A549 (cell line): ENCODE measurements around the gene SLC4A4. TPM values are rescaled to one million over a fixed set of nuclear protein-coding genes. Genes with fewer than 3 reads are reported as not detected.

Experiments
- ATAC-seq, 2 experiments: fragments of 200-7000 bp in 1 of 2; fragments of >200 bp in 1 of 2; cut with Nextera tagmentation in 1 of 2; cut with Tn5 transposase in 1 of 2; 3 replicates each; pipeline versions ENCODE4 v1.8.0 to v1.9.1; 2018 to 2020; ENCODE audit warnings: mild to moderate bottlenecking in 1 of 2, moderate library complexity in 1 of 2
- CTCF ChIA-PET: fragments of 300-600 bp; sonication (Branson Sonifier 250); formaldehyde crosslinking; extraction: SDS; loops from one replicate; lab custom pipeline; 2021; ENCODE audit warnings: antibody characterized with exemption, inconsistent platforms; lab: Yijun Ruan, JAX
- POLR2A ChIA-PET: fragments of 350-600 bp; formaldehyde crosslinking; extraction: SDS; loops from one replicate; lab custom pipeline; 2021; ENCODE audit warnings: antibody characterized with exemption, inconsistent platforms; lab: Yijun Ruan, JAX
- DNase-seq, 2 experiments: peaks; one replicate each; pipeline versions ENCODE4 v3.0.0 to v3.0.0-alpha.2; 2011 to 2016; ENCODE audit warnings: low read depth in 1 of 2, low spot score in 1 of 2
- FAIRE-seq: peaks from 2 replicates; lab custom pipeline; 2011; peaks lifted over from hg19 to GRCh38; lab: Jason Lieb, UNC
- H3K27ac ChIP-seq, 2 experiments: fragments of >200 bp; sonication (Bioruptor Twin); formaldehyde crosslinking; 3 replicates each; pipeline ENCODE4 v1.5.1; 2016 to 2017
- H3K4me1 ChIP-seq: fragments of >200 bp; sonication (Bioruptor Twin); formaldehyde crosslinking; 3 replicates; pipeline ENCODE4 v1.6.1; 2016
- H3K4me2 ChIP-seq: fragments of >200 bp; sonication (Bioruptor Twin); formaldehyde crosslinking; 3 replicates; pipeline ENCODE4 v1.6.1; 2016
- H3K4me3 ChIP-seq: fragments of >200 bp; sonication (Bioruptor Twin); formaldehyde crosslinking; 3 replicates; pipeline ENCODE4 v1.5.1; 2016
- H3K9me3 ChIP-seq: fragments of >200 bp; sonication (Bioruptor Twin); formaldehyde crosslinking; 3 replicates; pipeline ENCODE4 v1.6.1; 2016
- CEBPB ChIP-seq, 2 experiments: fragments of >200 bp in 1 of 2; sonication (Bioruptor Twin) in 1 of 2; formaldehyde crosslinking in 1 of 2; IDR thresholded peaks; 2 replicates each; pipeline ENCODE4 v1.6.1; 2012 to 2016
- CHD2 ChIP-seq: fragments of 150-350 bp; IDR thresholded peaks from 2 replicates; pipeline ENCODE4 v1.6.1; 2014; ENCODE audit warnings: low read length; ENCODE audit not compliant: partially characterized antibody
- FOSL2 ChIP-seq, 2 experiments: fragments of 450-650 bp in 1 of 2; fragments of >200 bp in 1 of 2; sonication (Bioruptor Twin) in 1 of 2; formaldehyde crosslinking; IDR thresholded peaks; 2 replicates each; pipeline versions ENCODE4 v1.5.0 to v1.6.1; 2016 to 2020; ENCODE audit warnings: mild to moderate bottlenecking in 1 of 2, moderate library complexity in 1 of 2
- HDAC2 ChIP-seq: fragments of 200-600 bp; sonication (generic); IDR thresholded peaks from 2 replicates; pipeline ENCODE4 v1.6.1; 2016
- HOXA7 ChIP-seq: fragments of 250-450 bp; sonication (Bioruptor Pico); IDR thresholded peaks from 2 replicates; pipeline ENCODE4 v1.5.0; 2020; ENCODE audit warnings: mild to moderate bottlenecking, moderate library complexity
- HOXB5 ChIP-seq: fragments of 250-450 bp; sonication (Bioruptor Pico); IDR thresholded peaks from 2 replicates; pipeline ENCODE4 v1.5.0; 2020; ENCODE audit warnings: mild to moderate bottlenecking, moderate library complexity
- JUNB ChIP-seq: fragments of >200 bp; sonication (Bioruptor Twin); formaldehyde crosslinking; IDR thresholded peaks from 2 replicates; pipeline ENCODE4 v1.6.1; 2016
- NR3C1 ChIP-seq: fragments of >200 bp; sonication (Bioruptor Twin); formaldehyde crosslinking; IDR thresholded peaks from 3 replicates; pipeline ENCODE4 v1.6.1; 2017
- POLR2AphosphoS2 ChIP-seq: conservative IDR thresholded peaks from 2 replicates; pipeline ENCODE4 v1.6.1; 2012; ENCODE audit warnings: low read length, improper control_type of control experiment, inconsistent platforms
- RARB ChIP-seq: fragments of 250-450 bp; sonication (Bioruptor Pico); IDR thresholded peaks from 2 replicates; pipeline ENCODE4 v1.8.0; 2021; ENCODE audit warnings: mild to moderate bottlenecking, moderate library complexity
- RNF2 ChIP-seq: fragments of 200-600 bp; sonication (generic); IDR thresholded peaks from 2 replicates; pipeline ENCODE4 v1.6.1; 2016; ENCODE audit warnings: low read depth, mild to moderate bottlenecking, antibody characterized with exemption, moderate library complexity, borderline replicate concordance
- SREBF2 ChIP-seq: fragments of 450-650 bp; IDR thresholded peaks from 2 replicates; pipeline ENCODE4 v1.6.1; 2014; ENCODE audit warnings: mild to moderate bottlenecking, moderate library complexity
- TP53 ChIP-seq: fragments of 250-450 bp; sonication (Bioruptor Pico); IDR thresholded peaks from 2 replicates; pipeline ENCODE4 v1.5.0; 2021; ENCODE audit warnings: mild to moderate bottlenecking, moderate library complexity
- ZFP36 ChIP-seq: fragments of 450-650 bp; IDR thresholded peaks from 2 replicates; pipeline ENCODE4 v1.6.1; 2014; ENCODE audit warnings: borderline replicate concordance; ENCODE audit not compliant: partially characterized antibody
- ZNF302 ChIP-seq: fragments of 250-450 bp; sonication (Bioruptor Pico); IDR thresholded peaks from 2 replicates; pipeline ENCODE4 v1.9.0; 2021; ENCODE audit warnings: inconsistent platforms, mild to moderate bottlenecking, moderate library complexity
- WGBS: methylation state at CpG from one replicate; pipeline ENCODE4 v1.1.6; 2017; ENCODE audit errors: missing lambda C conversion rate; 5-methylcytosine and 5-hydroxymethylcytosine counted together
- polyA plus RNA-seq, 4 experiments: library from polyadenylated mRNA; depleted of rRNA in 3 of 4; stranded (reverse); fragments of >200 nt; fragmentation: RNase III in 1 of 4; extraction: RNeasy Plus Mini Kit Qiagen cat#74134 plus additional on column Dnase treatment in 1 of 4; gene quantifications; 2 replicates in 3 of 4; 3 replicates in 1 of 4; pipeline ENCODE4 v1.2.3, GENCODE V29; 2011 to 2017
- TF ChIP-seq, protein P1 (sequence below): IDR thresholded peaks from 2 replicates; pipeline ENCODE4 v1.6.1; 2012
- TF ChIP-seq, protein P2 (sequence below): fragments of 150-350 bp; IDR thresholded peaks from 2 replicates; pipeline ENCODE4 v1.6.1; 2014; ENCODE audit warnings: low read depth, mild to moderate bottlenecking, low read length
- TF ChIP-seq, protein P3 (sequence below): fragments of 250-450 bp; sonication (Bioruptor Pico); IDR thresholded peaks from 2 replicates; pipeline ENCODE4 v1.5.0; 2020; ENCODE audit warnings: low read depth, mild to moderate bottlenecking, moderate library complexity
- TF ChIP-seq, protein P4 (sequence below): fragments of >200 bp; sonication (Bioruptor Twin); formaldehyde crosslinking; IDR thresholded peaks from 3 replicates; pipeline ENCODE4 v1.5.1; 2016
- TF ChIP-seq, protein P5 (sequence below): fragments of 250-450 bp; sonication (Bioruptor Pico); IDR thresholded peaks from 2 replicates; pipeline ENCODE4 v1.5.0; 2021; ENCODE audit warnings: mild to moderate bottlenecking, moderate library complexity, borderline replicate concordance
- TF ChIP-seq, protein P6 (sequence below): fragments of >200 bp; sonication (Bioruptor Twin); formaldehyde crosslinking; IDR thresholded peaks from 3 replicates; pipeline ENCODE4 v1.6.1; 2016

The SLC4A4 gene
- polyA plus RNA-seq, 2 of the 4 experiments (the other 2 are of a cell fraction) = 1.8 to 2.9 TPM

DNA sequence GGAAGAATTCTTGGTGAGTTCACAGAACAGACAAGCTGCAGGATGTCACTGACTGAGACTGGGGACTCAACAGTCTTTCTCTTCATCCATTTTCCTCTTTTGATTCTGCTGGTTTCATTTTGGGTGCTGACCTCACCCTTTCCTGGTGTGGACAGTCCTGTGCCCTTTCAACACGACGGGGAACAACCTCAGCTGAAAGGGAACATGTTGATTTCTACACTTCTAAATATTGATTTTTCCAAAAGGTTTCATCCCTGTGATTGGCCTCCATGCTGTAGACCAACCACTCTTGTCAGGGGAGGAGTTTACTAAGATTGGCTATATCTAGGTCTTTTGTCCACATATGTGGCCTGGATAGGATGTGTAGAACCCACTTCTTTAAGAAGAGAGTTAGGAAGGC, 91.8 kb downstream of the SLC4A4 start:
- FAIRE-seq = no peak

DNA sequence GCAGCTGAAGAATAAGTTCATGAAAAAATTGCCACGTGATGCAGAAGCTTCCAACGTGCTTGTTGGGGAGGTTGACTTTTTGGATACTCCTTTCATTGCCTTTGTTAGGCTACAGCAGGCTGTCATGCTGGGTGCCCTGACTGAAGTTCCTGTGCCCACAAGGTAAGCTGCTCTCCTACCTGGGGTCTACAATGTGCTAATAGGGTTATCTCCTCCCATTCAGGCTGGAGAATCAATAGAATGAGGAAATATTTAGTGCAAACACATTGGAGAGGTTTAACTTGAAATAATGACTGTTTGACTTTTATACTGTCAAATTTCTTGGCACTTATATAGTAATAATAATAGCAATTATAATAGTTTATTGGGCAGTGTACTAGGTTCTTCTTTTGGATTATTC, 101.8 kb downstream of the SLC4A4 start:
- no peak overlapping the region for H3K4me3 ChIP-seq
- TF ChIP-seq, protein P1, sequence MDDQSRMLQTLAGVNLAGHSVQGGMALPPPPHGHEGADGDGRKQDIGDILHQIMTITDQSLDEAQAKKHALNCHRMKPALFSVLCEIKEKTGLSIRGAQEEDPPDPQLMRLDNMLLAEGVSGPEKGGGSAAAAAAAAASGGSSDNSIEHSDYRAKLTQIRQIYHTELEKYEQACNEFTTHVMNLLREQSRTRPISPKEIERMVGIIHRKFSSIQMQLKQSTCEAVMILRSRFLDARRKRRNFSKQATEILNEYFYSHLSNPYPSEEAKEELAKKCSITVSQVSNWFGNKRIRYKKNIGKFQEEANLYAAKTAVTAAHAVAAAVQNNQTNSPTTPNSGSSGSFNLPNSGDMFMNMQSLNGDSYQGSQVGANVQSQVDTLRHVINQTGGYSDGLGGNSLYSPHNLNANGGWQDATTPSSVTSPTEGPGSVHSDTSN = no peak
- no peak for TF ChIP-seq FOSL2 (IDR thresholded peaks at IDR 0.05)
- TF ChIP-seq FOSL2 (CRISPR knock-in tag; IDR thresholded peaks at IDR 0.05) = no peak
- TF ChIP-seq NR3C1 = no peak
- TF ChIP-seq RARB (CRISPR knock-in tag) = no peak
- no peak for TF ChIP-seq RNF2
- TF ChIP-seq, all 56 proteins: peak for 0
- no peak overlapping the region for H3K4me2 ChIP-seq
- ATAC-seq = no peak
- H3K27ac ChIP-seq = no peak overlapping the region
- no peak for FAIRE-seq
- DNase-seq = no peak
- no peaks in the 10 kb centered on the region for H3K9me3 ChIP-seq
- 79% methylated on average over 2 of the region's 2 CpGs for WGBS
- ChIA-PET POLR2A (no interaction called here), CTCF (no interaction called here)
- no peaks in the 10 kb centered on the region for H3K4me1 ChIP-seq

More for the DNA sequence above, 91.8 kb downstream of the SLC4A4 start:
- Histone ChIP-seq H3K27ac (no peak overlapping the region), H3K4me3 (no peak overlapping the region), H3K4me1 (no peaks in the 10 kb centered on the region), H3K4me2 (no peak overlapping the region), H3K9me3 (no peaks in the 10 kb centered on the region)
- POLR2A ChIA-PET = no interaction called here
- ATAC-seq (no peak), DNase-seq (no peak)
- CTCF ChIA-PET = no interaction called here
- TF ChIP-seq, protein P2, sequence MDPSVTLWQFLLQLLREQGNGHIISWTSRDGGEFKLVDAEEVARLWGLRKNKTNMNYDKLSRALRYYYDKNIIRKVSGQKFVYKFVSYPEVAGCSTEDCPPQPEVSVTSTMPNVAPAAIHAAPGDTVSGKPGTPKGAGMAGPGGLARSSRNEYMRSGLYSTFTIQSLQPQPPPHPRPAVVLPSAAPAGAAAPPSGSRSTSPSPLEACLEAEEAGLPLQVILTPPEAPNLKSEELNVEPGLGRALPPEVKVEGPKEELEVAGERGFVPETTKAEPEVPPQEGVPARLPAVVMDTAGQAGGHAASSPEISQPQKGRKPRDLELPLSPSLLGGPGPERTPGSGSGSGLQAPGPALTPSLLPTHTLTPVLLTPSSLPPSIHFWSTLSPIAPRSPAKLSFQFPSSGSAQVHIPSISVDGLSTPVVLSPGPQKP = no peak
- no peak for TF ChIP-seq CHD2
- TF ChIP-seq ZFP36 = no peak
- TF ChIP-seq, protein P3, sequence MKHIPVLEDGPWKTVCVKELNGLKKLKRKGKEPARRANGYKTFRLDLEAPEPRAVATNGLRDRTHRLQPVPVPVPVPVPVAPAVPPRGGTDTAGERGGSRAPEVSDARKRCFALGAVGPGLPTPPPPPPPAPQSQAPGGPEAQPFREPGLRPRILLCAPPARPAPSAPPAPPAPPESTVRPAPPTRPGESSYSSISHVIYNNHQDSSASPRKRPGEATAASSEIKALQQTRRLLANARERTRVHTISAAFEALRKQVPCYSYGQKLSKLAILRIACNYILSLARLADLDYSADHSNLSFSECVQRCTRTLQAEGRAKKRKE (CRISPR knock-in tag) = no peak
- no peak for TF ChIP-seq RNF2
- TF ChIP-seq, protein P4, sequence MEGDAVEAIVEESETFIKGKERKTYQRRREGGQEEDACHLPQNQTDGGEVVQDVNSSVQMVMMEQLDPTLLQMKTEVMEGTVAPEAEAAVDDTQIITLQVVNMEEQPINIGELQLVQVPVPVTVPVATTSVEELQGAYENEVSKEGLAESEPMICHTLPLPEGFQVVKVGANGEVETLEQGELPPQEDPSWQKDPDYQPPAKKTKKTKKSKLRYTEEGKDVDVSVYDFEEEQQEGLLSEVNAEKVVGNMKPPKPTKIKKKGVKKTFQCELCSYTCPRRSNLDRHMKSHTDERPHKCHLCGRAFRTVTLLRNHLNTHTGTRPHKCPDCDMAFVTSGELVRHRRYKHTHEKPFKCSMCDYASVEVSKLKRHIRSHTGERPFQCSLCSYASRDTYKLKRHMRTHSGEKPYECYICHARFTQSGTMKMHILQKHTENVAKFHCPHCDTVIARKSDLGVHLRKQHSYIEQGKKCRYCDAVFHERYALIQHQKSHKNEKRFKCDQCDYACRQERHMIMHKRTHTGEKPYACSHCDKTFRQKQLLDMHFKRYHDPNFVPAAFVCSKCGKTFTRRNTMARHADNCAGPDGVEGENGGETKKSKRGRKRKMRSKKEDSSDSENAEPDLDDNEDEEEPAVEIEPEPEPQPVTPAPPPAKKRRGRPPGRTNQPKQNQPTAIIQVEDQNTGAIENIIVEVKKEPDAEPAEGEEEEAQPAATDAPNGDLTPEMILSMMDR = no peak
- TF ChIP-seq TP53 = no peak
- TF ChIP-seq, protein P5, sequence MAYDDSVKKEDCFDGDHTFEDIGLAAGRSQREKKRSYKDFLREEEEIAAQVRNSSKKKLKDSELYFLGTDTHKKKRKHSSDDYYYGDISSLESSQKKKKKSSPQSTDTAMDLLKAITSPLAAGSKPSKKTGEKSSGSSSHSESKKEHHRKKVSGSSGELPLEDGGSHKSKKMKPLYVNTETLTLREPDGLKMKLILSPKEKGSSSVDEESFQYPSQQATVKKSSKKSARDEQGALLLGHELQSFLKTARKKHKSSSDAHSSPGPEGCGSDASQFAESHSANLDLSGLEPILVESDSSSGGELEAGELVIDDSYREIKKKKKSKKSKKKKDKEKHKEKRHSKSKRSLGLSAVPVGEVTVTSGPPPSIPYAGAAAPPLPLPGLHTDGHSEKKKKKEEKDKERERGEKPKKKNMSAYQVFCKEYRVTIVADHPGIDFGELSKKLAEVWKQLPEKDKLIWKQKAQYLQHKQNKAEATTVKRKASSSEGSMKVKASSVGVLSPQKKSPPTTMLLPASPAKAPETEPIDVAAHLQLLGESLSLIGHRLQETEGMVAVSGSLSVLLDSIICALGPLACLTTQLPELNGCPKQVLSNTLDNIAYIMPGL = no peak
- no peak for TF ChIP-seq CEBPB (IDR thresholded peaks at IDR 0.05)
- TF ChIP-seq POLR2AphosphoS2 = no peak
- no peak for TF ChIP-seq JUNB
- TF ChIP-seq HOXB5 = no peak
- TF ChIP-seq HOXA7 (CRISPR knock-in tag) = no peak
- no peak for TF ChIP-seq HDAC2
- no peak for TF ChIP-seq SREBF2
- TF ChIP-seq, protein P6, sequence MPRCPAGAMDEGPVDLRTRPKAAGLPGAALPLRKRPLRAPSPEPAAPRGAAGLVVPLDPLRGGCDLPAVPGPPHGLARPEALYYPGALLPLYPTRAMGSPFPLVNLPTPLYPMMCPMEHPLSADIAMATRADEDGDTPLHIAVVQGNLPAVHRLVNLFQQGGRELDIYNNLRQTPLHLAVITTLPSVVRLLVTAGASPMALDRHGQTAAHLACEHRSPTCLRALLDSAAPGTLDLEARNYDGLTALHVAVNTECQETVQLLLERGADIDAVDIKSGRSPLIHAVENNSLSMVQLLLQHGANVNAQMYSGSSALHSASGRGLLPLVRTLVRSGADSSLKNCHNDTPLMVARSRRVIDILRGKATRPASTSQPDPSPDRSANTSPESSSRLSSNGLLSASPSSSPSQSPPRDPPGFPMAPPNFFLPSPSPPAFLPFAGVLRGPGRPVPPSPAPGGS = no peak
- no peak for TF ChIP-seq ZNF302 (CRISPR knock-in tag)
- WGBS = 86% methylated on average over 2 of the region's 2 CpGs
